HepG2 (cell line): ENCODE results near the gene PCBP1. TPM values are rescaled to one million over a fixed set of nuclear protein-coding genes. Genes with fewer than 3 reads are reported as not detected.

Source experiments
- ATAC-seq: fragments of 200-7000 bp; cut with Tn5 transposase; 3 replicates; pipeline ENCODE4 v1.9.1; 2020; ENCODE audit warnings: mild to moderate bottlenecking, moderate library complexity
- BruUV-seq: library from RNA; stranded (reverse); fragments of 400-500 nt; replicated peaks from 2 replicates; lab custom pipeline; 2021; lab: Mats Ljungman, UMichigan
- CTCF ChIA-PET: fragments of 300-600 bp; formaldehyde crosslinking; extraction: SDS; loops from one replicate; lab custom pipeline; 2021; ENCODE audit warnings: low total read pairs, inconsistent platforms, low intra/inter-chr PET ratio; lab: Yijun Ruan, JAX
- POLR2A ChIA-PET: fragments of 350-600 bp; sonication (Branson Sonifier 250); formaldehyde crosslinking; loops from one replicate; lab custom pipeline; 2020; ENCODE audit warnings: antibody characterized with exemption, inconsistent platforms; lab: Yijun Ruan, JAX
- DNase-seq: peaks from one replicate; pipeline ENCODE4 v3.0.0-alpha.2; 2015; ENCODE audit warnings: low spot score
- FAIRE-seq: peaks from 3 replicates; lab custom pipeline; 2011; peaks lifted over from hg19 to GRCh38; lab: Jason Lieb, UNC
- H2AFZ ChIP-seq: one replicate; pipeline ENCODE4 v1.6.1; 2011; ENCODE audit warnings: low read length, inconsistent platforms
- H3K27ac ChIP-seq: fragments of 300-600 bp; 3 replicates; pipeline ENCODE4 v1.8.0; 2011; ENCODE audit warnings: mixed run types, mild to moderate bottlenecking, mixed read lengths, low read length, inconsistent platforms; ENCODE audit not compliant: insufficient read depth; ENCODE audit errors: extremely low read length
- H3K27me3 ChIP-seq, 2 experiments: fragments of 200-600 bp in 1 of 2; 2 replicates in 1 of 2; 3 replicates in 1 of 2; pipeline versions ENCODE4 v1.6.0 to v1.8.0; 2011; ENCODE audit warnings: low read length in 2 of 2, mild to moderate bottlenecking in 2 of 2, moderate library complexity in 2 of 2, inconsistent platforms in 1 of 2; ENCODE audit not compliant: insufficient read depth in 2 of 2, control insufficient read depth in 1 of 2
- H3K36me3 ChIP-seq, 2 experiments: fragments of 200-600 bp in 1 of 2; replicated peaks in 1 of 2; 2 replicates in 1 of 2; 3 replicates in 1 of 2; pipeline versions ENCODE4 v1.5.1 to v1.8.0; 2011; ENCODE audit warnings: low read length in 2 of 2, inconsistent platforms in 1 of 2; ENCODE audit not compliant: insufficient read depth in 2 of 2, control insufficient read depth in 1 of 2
- H3K4me1 ChIP-seq: 2 replicates; pipeline ENCODE4 v1.5.1; 2012; ENCODE audit warnings: low read length, inconsistent platforms; ENCODE audit not compliant: insufficient read depth
- H3K4me2 ChIP-seq: 2 replicates; pipeline ENCODE4 v1.6.0; 2011; ENCODE audit warnings: low read depth, low read length, inconsistent platforms
- H3K4me3 ChIP-seq, 3 experiments: fragments of 200-600 bp in 1 of 3; sonication (generic), shearing (Covaris generic) in 1 of 3; replicated peaks in 1 of 3; 2 replicates each; pipeline ENCODE4 v1.5.1; 2011 to 2016; ENCODE audit warnings: low read length in 3 of 3, inconsistent platforms in 2 of 3, low read depth in 2 of 3, mild to moderate bottlenecking in 2 of 3, control low read depth in 1 of 3, mixed read lengths in 1 of 3; ENCODE audit not compliant: insufficient read depth in 1 of 3
- H3K79me2 ChIP-seq: one replicate; pipeline ENCODE4 v1.6.1; 2011; ENCODE audit warnings: low read length, inconsistent platforms; ENCODE audit not compliant: insufficient read depth
- H3K9ac ChIP-seq: 2 replicates; pipeline ENCODE4 v1.6.0; 2011; ENCODE audit warnings: mild to moderate bottlenecking, low read depth, low read length, inconsistent platforms; ENCODE audit not compliant: insufficient read depth
- H3K9me3 ChIP-seq: 2 replicates; pipeline ENCODE4 v1.5.1; 2012; ENCODE audit warnings: mild to moderate bottlenecking, low read length
- H4K20me1 ChIP-seq: 2 replicates; pipeline ENCODE4 v1.6.0; 2011; ENCODE audit warnings: inconsistent platforms, mild to moderate bottlenecking, low read length, moderate library complexity; ENCODE audit not compliant: insufficient read depth
- JUND ChIP-seq: sonication (generic); formaldehyde crosslinking; IDR thresholded peaks from 2 replicates; pipeline ENCODE4 v1.8.0; 2022; ENCODE audit warnings: mild to moderate bottlenecking, missing genetic modification reagents
- MYC ChIP-seq: sonication (generic); formaldehyde crosslinking; IDR thresholded peaks from 2 replicates; pipeline ENCODE4 v1.9.0; 2021; ENCODE audit warnings: missing genetic modification reagents, borderline replicate concordance
- RAD21 ChIP-seq: fragments of 450-650 bp; formaldehyde crosslinking; IDR thresholded peaks from 2 replicates; pipeline ENCODE4 v1.5.0; 2020; ENCODE audit warnings: mild to moderate bottlenecking
- RXRA ChIP-seq: sonication (generic); formaldehyde crosslinking; IDR thresholded peaks from 2 replicates; pipeline ENCODE4 v1.5.1; 2020; ENCODE audit warnings: missing genetic modification reagents
- RXRB ChIP-seq: IDR thresholded peaks from 2 replicates; pipeline ENCODE4 v1.6.1; 2016; ENCODE audit warnings: borderline replicate concordance, missing genetic modification reagents, missing compliant biosample characterization
- SMARCC2 ChIP-seq: fragments of 450-650 bp; IDR thresholded peaks from 2 replicates; pipeline ENCODE4 v1.6.1; 2017; ENCODE audit warnings: antibody characterized with exemption, mild to moderate bottlenecking
- SMYD3 ChIP-seq: sonication (generic); formaldehyde crosslinking; IDR thresholded peaks from 2 replicates; pipeline ENCODE4 v1.8.1; 2023; ENCODE audit warnings: mild to moderate bottlenecking, missing genetic modification reagents
- ZBTB42 ChIP-seq: sonication (generic); formaldehyde crosslinking; IDR thresholded peaks from 2 replicates; pipeline ENCODE4 v1.5.0; 2020; ENCODE audit warnings: mild to moderate bottlenecking, missing genetic modification reagents
- ZNF124 ChIP-seq: sonication (generic); formaldehyde crosslinking; IDR thresholded peaks from 2 replicates; pipeline ENCODE4 v1.4.0; 2020; ENCODE audit warnings: missing genetic modification reagents
- ZNF207 ChIP-seq: fragments of 450-650 bp; IDR thresholded peaks from 2 replicates; pipeline ENCODE4 v1.6.1; 2016; ENCODE audit warnings: antibody characterized with exemption, borderline replicate concordance
- ZNF260 ChIP-seq: sonication (generic); formaldehyde crosslinking; IDR thresholded peaks from 2 replicates; pipeline ENCODE4 v1.4.0; 2020; ENCODE audit warnings: missing genetic modification reagents, low read depth, mild to moderate bottlenecking, borderline replicate concordance
- ZNF430 ChIP-seq: sonication (generic); formaldehyde crosslinking; IDR thresholded peaks from 2 replicates; pipeline ENCODE4 v1.9.0; 2021; ENCODE audit warnings: mild to moderate bottlenecking, missing genetic modification reagents
- ZNF558 ChIP-seq: sonication (generic); formaldehyde crosslinking; IDR thresholded peaks from 2 replicates; pipeline ENCODE4 v1.9.0; 2022; ENCODE audit warnings: mild to moderate bottlenecking, missing genetic modification reagents, borderline replicate concordance
- ZSCAN9 ChIP-seq: IDR thresholded peaks from 2 replicates; pipeline ENCODE4 v1.6.1; 2016; ENCODE audit warnings: borderline replicate concordance
- WGBS: methylation state at CpG from one replicate; pipeline ENCODE4 v1.1.6; 2017; ENCODE audit warnings: low lambda C conversion rate; 5-methylcytosine and 5-hydroxymethylcytosine counted together
- in situ Hi-C: cut with HindIII; loops from 2 replicates; pipeline ENCODE4 v1.10.0; 2017; ENCODE audit warnings: low pct_unique_long_range_greater_than_20kb; ENCODE audit not compliant: extremely low pct_ligation_motif_present
- intact Hi-C: fragments of 100-400 bp; cut with micrococcal nuclease; formaldehyde crosslinking; loops from one replicate; pipeline ENCODE4 v1.10.0; 2022; ENCODE audit not compliant: unreplicated experiment
- polyA plus RNA-seq, 8 experiments: library from polyadenylated mRNA; depleted of rRNA in 3 of 8; stranded (reverse) in 7 of 8; unstranded in 1 of 8; fragments of >200 nt; fragmentation: Illumina TruSeq in 4 of 8; extraction: Trizol in 4 of 8; gene quantifications; 2 replicates each; pipeline versions ENCODE4 v1.2.1 to v1.2.3, GENCODE V29; 2011 to 2016; ENCODE audit warnings: low read depth in 4 of 8, missing spikeins in 1 of 8, mixed read lengths in 1 of 8; ENCODE audit not compliant: insufficient read depth in 1 of 8
- total RNA-seq, 5 experiments: library from RNA; depleted of rRNA; stranded (reverse); fragments of >200 nt; fragmentation: Illumina TruSeq; extraction: Trizol; gene quantifications; 2 replicates each; pipeline ENCODE4 v1.2.3, GENCODE V29; 2016; ENCODE audit warnings: low read depth in 1 of 5
- TF ChIP-seq, protein P1 (sequence below): sonication (generic); formaldehyde crosslinking; IDR thresholded peaks from one replicate; pipeline ENCODE4 v1.5.1; 2020; ENCODE audit warnings: mild to moderate bottlenecking, missing genetic modification reagents; ENCODE audit errors: not compliant biosample characterization

The PCBP1 gene
- total and polyA plus RNA-seq, 2 of the 13 experiments (the other 11 are each of a cell fraction or from before 2014, with no cell fraction given), result 32.0 to 137 TPM

DNA sequence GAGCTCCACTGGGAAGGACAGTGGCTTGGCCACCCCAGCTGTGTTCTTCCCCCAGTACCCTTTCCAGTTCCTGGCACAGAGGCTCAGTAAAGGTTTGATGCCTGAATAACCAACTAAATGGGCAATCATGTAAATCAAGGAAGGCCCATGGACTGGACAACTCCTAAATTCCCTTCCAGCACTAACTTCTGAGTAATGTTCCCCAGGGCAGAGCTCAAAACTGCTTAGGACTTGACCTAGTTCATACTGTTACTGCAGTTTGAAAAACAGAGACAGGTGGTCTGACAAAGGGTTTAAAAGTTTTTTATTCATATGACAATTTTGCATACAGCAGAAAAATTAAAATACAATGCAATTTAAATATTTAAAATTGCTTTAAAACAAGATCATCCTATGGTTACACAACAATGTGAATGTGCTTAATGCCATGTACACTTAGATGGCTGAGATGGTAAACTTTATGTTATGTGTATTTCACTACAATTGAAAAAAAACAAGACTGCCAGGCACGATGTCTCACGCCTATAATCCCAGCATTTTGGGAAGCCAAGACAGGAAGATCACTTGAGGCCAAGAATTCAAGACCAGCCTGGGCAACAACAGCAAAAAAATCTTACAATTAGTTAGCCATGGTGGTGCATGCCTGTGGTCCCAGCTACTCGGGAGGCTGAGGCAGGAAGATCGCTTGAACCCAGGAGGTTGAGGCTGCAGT, 26.2 kb downstream of the PCBP1 start:
- Histone ChIP-seq H3K4me1 (peaks cover 55% of the 10 kb centered on the region), H3K4me3 (no peak overlapping the region), H3K27ac (no peak overlapping the region), H3K9me3 (no peaks in the 10 kb centered on the region), H3K4me2 (no peak overlapping the region), H3K9ac (no peak overlapping the region), H4K20me1 (no peaks in the 10 kb centered on the region), H3K36me3 (no peaks in the 10 kb centered on the region), H3K79me2 (no peaks in the 10 kb centered on the region), H3K27me3 (no peaks in the 10 kb centered on the region), H2AFZ (no peak overlapping the region)
- no peak for FAIRE-seq
- no TSS peak for BruUV-seq
- CTCF ChIA-PET, result no interaction called here
- in situ Hi-C loops, result no loop called here
- 97% methylated on average over 4 of the region's 4 CpGs for WGBS
- intact Hi-C loops, result no loop called here
- POLR2A ChIA-PET, result interaction anchor here (0.7 to 1.3 kb wide), 4 partner anchors 9 to 199 kb away, joined by 3 to 4 read pairs (median 3); partner anchors contain the start of gene MXD1
- no peak for ATAC-seq
- DNase-seq, result no peak
- no peak for TF ChIP-seq ZSCAN9 (CRISPR knock-in tag)
- TF ChIP-seq RXRB (CRISPR knock-in tag), result no peak
- TF ChIP-seq ZNF124 (CRISPR knock-in tag), result no peak
- TF ChIP-seq RXRA (CRISPR knock-in tag), result no peak
- TF ChIP-seq RAD21 (CRISPR knock-in tag), result no peak
- no peak for TF ChIP-seq ZBTB42 (CRISPR knock-in tag)
- TF ChIP-seq JUND, result no peak
- no peak for TF ChIP-seq SMARCC2
- TF ChIP-seq MYC (CRISPR knock-in tag), result no peak
- no peak for TF ChIP-seq ZNF260 (CRISPR knock-in tag)
- no peak for TF ChIP-seq SMYD3 (CRISPR knock-in tag)
- TF ChIP-seq ZNF430 (CRISPR knock-in tag), result no peak
- no peak for TF ChIP-seq ZNF558 (CRISPR knock-in tag)
- TF ChIP-seq, protein P1, sequence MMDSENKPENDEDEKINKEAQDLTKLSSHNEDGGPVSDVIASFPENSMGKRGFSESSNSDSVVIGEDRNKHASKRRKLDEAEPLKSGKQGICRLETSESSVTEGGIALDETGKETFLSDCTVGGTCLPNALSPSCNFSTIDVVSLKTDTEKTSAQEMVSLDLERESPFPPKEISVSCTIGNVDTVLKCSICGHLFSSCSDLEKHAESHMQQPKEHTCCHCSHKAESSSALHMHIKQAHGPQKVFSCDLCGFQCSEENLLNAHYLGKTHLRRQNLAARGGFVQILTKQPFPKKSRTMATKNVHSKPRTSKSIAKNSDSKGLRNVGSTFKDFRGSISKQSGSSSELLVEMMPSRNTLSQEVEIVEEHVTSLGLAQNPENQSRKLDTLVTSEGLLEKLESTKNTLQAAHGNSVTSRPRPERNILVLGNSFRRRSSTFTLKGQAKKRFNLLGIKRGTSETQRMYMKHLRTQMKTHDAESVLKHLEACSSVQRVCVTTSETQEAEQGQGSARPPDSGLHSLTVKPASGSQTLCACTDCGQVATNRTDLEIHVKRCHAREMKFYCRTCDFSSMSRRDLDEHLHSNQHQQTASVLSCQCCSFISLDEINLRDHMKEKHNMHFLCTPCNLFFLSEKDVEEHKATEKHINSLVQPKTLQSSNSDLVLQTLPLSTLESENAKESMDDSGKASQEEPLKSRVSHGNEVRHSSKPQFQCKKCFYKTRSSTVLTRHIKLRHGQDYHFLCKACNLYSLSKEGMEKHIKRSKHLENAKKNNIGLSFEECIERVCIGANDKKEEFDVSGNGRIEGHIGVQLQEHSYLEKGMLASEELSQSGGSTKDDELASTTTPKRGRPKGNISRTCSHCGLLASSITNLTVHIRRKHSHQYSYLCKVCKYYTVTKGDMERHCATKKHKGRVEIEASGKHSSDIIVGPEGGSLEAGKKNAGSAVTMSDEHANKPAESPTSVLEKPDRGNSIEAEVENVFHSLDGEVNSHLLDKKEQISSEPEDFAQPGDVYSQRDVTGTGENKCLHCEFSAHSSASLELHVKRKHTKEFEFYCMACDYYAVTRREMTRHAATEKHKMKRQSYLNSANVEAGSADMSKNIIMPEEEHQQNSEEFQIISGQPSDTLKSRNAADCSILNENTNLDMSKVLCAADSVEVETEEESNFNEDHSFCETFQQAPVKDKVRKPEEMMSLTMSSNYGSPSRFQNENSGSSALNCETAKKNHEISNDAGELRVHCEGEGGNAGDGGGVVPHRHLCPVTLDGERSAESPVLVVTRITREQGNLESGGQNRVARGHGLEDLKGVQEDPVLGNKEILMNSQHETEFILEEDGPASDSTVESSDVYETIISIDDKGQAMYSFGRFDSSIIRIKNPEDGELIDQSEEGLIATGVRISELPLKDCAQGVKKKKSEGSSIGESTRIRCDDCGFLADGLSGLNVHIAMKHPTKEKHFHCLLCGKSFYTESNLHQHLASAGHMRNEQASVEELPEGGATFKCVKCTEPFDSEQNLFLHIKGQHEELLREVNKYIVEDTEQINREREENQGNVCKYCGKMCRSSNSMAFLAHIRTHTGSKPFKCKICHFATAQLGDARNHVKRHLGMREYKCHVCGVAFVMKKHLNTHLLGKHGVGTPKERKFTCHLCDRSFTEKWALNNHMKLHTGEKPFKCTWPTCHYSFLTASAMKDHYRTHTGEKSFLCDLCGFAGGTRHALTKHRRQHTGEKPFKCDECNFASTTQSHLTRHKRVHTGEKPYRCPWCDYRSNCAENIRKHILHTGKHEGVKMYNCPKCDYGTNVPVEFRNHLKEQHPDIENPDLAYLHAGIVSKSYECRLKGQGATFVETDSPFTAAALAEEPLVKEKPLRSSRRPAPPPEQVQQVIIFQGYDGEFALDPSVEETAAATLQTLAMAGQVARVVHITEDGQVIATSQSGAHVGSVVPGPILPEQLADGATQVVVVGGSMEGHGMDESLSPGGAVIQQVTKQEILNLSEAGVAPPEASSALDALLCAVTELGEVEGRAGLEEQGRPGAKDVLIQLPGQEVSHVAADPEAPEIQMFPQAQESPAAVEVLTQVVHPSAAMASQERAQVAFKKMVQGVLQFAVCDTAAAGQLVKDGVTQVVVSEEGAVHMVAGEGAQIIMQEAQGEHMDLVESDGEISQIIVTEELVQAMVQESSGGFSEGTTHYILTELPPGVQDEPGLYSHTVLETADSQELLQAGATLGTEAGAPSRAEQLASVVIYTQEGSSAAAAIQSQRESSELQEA (CRISPR knock-in tag), result no peak
- TF ChIP-seq ZNF207, result no peak
